Endothelial cell of umbilical vein (primary cell): ENCODE data around the gene ARMC5. TPM values are rescaled to one million over a fixed set of nuclear protein-coding genes. Genes with fewer than 3 reads are reported as not detected.

ENCODE experiments used
- BruUV-seq: library from RNA; stranded (reverse); fragments of 400-500 nt; replicated peaks from 2 replicates; lab custom pipeline; 2021; lab: Mats Ljungman, UMichigan
- CTCF ChIA-PET: fragments of 300-600, 350-600 bp; sonication (Branson Sonifier 250); formaldehyde crosslinking; loops from one replicate; lab custom pipeline; 2021; ENCODE audit warnings: antibody characterized with exemption, inconsistent platforms; lab: Charles Lee
- POLR2A ChIA-PET: fragments of 300-600, 350-600 bp; sonication (Branson Sonifier 250); formaldehyde crosslinking; loops from one replicate; lab custom pipeline; 2021; ENCODE audit warnings: antibody characterized with exemption, inconsistent platforms; lab: Charles Lee
- DNase-seq: peaks from one replicate; pipeline ENCODE4 v3.0.0-alpha.2; 2011; ENCODE audit warnings: low read depth, low spot score
- FAIRE-seq: peaks from 2 replicates; lab custom pipeline; 2011; peaks lifted over from hg19 to GRCh38; lab: Jason Lieb, UNC
- H2AFZ ChIP-seq: 2 replicates; pipeline ENCODE4 v1.6.0; 2012; ENCODE audit warnings: low read depth, low read length, control low read depth, inconsistent platforms
- H3K27ac ChIP-seq: 2 replicates; pipeline ENCODE4 v1.5.1; 2011; ENCODE audit warnings: low read depth, mild to moderate bottlenecking, control low read depth, low read length, moderate library complexity; ENCODE audit not compliant: insufficient read depth
- H3K27me3 ChIP-seq, 2 experiments: 2 replicates each; pipeline versions ENCODE4 v1.6.0 to v1.6.1; 2011; ENCODE audit warnings: low read length in 2 of 2, mixed read lengths in 1 of 2; ENCODE audit not compliant: control insufficient read depth in 2 of 2, insufficient read depth in 2 of 2
- H3K36me3 ChIP-seq, 2 experiments: 2 replicates in 1 of 2; 3 replicates in 1 of 2; pipeline ENCODE4 v1.5.1; 2011; ENCODE audit warnings: low read length in 2 of 2, mild to moderate bottlenecking in 1 of 2, moderate library complexity in 1 of 2; ENCODE audit not compliant: control insufficient read depth in 2 of 2, insufficient read depth in 2 of 2; ENCODE audit errors: extremely low read depth in 1 of 2
- H3K4me1 ChIP-seq: 3 replicates; pipeline ENCODE4 v1.5.1; 2011; ENCODE audit warnings: mild to moderate bottlenecking, low read length; ENCODE audit not compliant: control insufficient read depth, insufficient read depth; ENCODE audit errors: extremely low read depth
- H3K4me2 ChIP-seq: 2 replicates; pipeline ENCODE4 v1.6.1; 2011; ENCODE audit warnings: low read length, control low read depth, mixed read lengths; ENCODE audit not compliant: insufficient read depth
- H3K4me3 ChIP-seq, 3 experiments: fragments of 200-600 bp in 1 of 3; sonication (generic), shearing (Covaris generic) in 1 of 3; replicated peaks in 1 of 3; 2 replicates each; pipeline ENCODE4 v1.5.1; 2011 to 2016; ENCODE audit warnings: control low read depth in 3 of 3, low read length in 3 of 3, mild to moderate bottlenecking in 2 of 3, inconsistent platforms in 1 of 3, low read depth in 1 of 3, moderate library complexity in 1 of 3; ENCODE audit not compliant: insufficient read depth in 1 of 3
- H3K79me2 ChIP-seq: 2 replicates; pipeline ENCODE4 v1.6.0; 2012; ENCODE audit warnings: low read length, inconsistent platforms; ENCODE audit not compliant: control insufficient read depth, insufficient read depth
- H3K9ac ChIP-seq: replicated peaks from 2 replicates; pipeline ENCODE3; 2011; ENCODE audit warnings: low read length, control low read depth; ENCODE audit not compliant: insufficient read depth; ENCODE audit errors: extremely low read depth
- H3K9me1 ChIP-seq: replicated peaks from 3 replicates; pipeline ENCODE4 v1.6.0; 2011; ENCODE audit warnings: mild to moderate bottlenecking, low read length; ENCODE audit not compliant: control insufficient read depth, insufficient read depth; ENCODE audit errors: extremely low read depth
- H3K9me3 ChIP-seq: replicated peaks from 2 replicates; pipeline ENCODE4 v1.5.1; 2012; ENCODE audit warnings: low read length, inconsistent platforms; ENCODE audit not compliant: control insufficient read depth, insufficient read depth
- H4K20me1 ChIP-seq: replicated peaks from 2 replicates; pipeline ENCODE3; 2011; ENCODE audit warnings: mild to moderate bottlenecking, low read length; ENCODE audit not compliant: control insufficient read depth, insufficient read depth; ENCODE audit errors: extremely low read depth
- CTCF ChIP-seq, 2 donors: IDR thresholded peaks; 1 replicate in 1 of 2; 2 replicates in 1 of 2; pipeline ENCODE4 v1.5.1; 2011; ENCODE audit warnings: low read length in 2 of 2, mild to moderate bottlenecking in 2 of 2, moderate library complexity in 2 of 2, control low read depth in 1 of 2, inconsistent platforms in 1 of 2, low read depth in 1 of 2; ENCODE audit not compliant: insufficient read depth in 1 of 2; ENCODE audit errors: extremely low read depth in 1 of 2
- EZH2 ChIP-seq: IDR thresholded peaks from 2 replicates; pipeline ENCODE4 v1.6.1; 2012; ENCODE audit warnings: borderline replicate concordance, low read depth, mild to moderate bottlenecking, moderate library complexity, low read length, inconsistent platforms; ENCODE audit not compliant: severe bottlenecking
- FOS ChIP-seq: IDR thresholded peaks from 2 replicates; pipeline ENCODE4 v1.6.1; 2011; ENCODE audit warnings: mild to moderate bottlenecking, low read length, moderate library complexity, borderline replicate concordance; ENCODE audit not compliant: insufficient read depth
- GATA2 ChIP-seq: IDR thresholded peaks from 2 replicates; pipeline ENCODE4 v1.7.0; 2011; ENCODE audit warnings: low read depth, mild to moderate bottlenecking, moderate library complexity, mixed read lengths, low read length; ENCODE audit not compliant: insufficient read length, insufficient read depth
- JUN ChIP-seq: IDR thresholded peaks from 2 replicates; pipeline ENCODE4 v1.6.1; 2011; ENCODE audit warnings: borderline replicate concordance, low read depth; ENCODE audit not compliant: insufficient read length, insufficient read depth
- MAX ChIP-seq: IDR thresholded peaks from 2 replicates; pipeline ENCODE4 v1.6.1; 2011; ENCODE audit not compliant: insufficient read depth, insufficient read length
- MYC ChIP-seq: IDR thresholded peaks from one replicate; pipeline ENCODE4 v1.6.1; 2011; ENCODE audit warnings: mild to moderate bottlenecking, low read depth, low read length
- POLR2A ChIP-seq: IDR thresholded peaks from 2 replicates; pipeline ENCODE4 v1.6.1; 2012; ENCODE audit warnings: low read depth, mild to moderate bottlenecking, control low read depth, low read length
- POLR2AphosphoS5 ChIP-seq: IDR thresholded peaks from 2 replicates; pipeline ENCODE4 v1.6.1; 2012; ENCODE audit warnings: low read depth, mild to moderate bottlenecking, control low read depth, low read length, moderate library complexity; ENCODE audit not compliant: insufficient read depth
- dilution Hi-C: fragments of 300-500 bp; cut with MboI; formaldehyde crosslinking; loops from one replicate; pipeline ENCODE4 v1.15.0; 2019; ENCODE audit warnings: low sequenced_read_pairs; ENCODE audit not compliant: extremely low pct_ligation_motif_present
- intact Hi-C: fragments of 100-400 bp; cut with micrococcal nuclease; formaldehyde crosslinking; loops from one replicate; pipeline ENCODE4 v1.10.0; 2022
- polyA plus RNA-seq, 4 experiments: library from polyadenylated mRNA; depleted of rRNA in 3 of 4; stranded (reverse) in 3 of 4; unstranded in 1 of 4; fragments of >200 nt; gene quantifications; 2 replicates each; pipeline versions ENCODE4 v1.2.1 to v1.2.3, GENCODE V29; 2011 to 2012; ENCODE audit warnings: missing spikeins in 1 of 4
- total RNA-seq: library from RNA; stranded (reverse); gene quantifications from 2 replicates; pipeline ENCODE4 v1.2.3, GENCODE V29; 2021

The ARMC5 gene
- total and polyA plus RNA-seq, 2 donors (not counting 3 experiments of a cell fraction or from before 2014, with no cell fraction given), result 17.3 to 18.8 TPM

GRCh38 chr16:31476303-31477219, 17.3 kb downstream of the ARMC5 start:
- BruUV-seq, result no TSS peak
- intact Hi-C loops, result no loop called here
- FAIRE-seq, result no peak

More at GRCh38 chr16:31476303-31477219, 17.3 kb downstream of the ARMC5 start:
- TF ChIP-seq POLR2A (no peak), MAX (no peak), JUN (no peak), CTCF (IDR thresholded peaks at IDR 0.05; ENCODE audit: extremely low read depth in 1 of 2, insufficient read depth in 1 of 2, low read depth in 1 of 2, low read length in 2 of 2) (no peak), MYC (no peak), EZH2 (no peak), FOS (no peak), GATA2 (no peak), POLR2AphosphoS5 (no peak)
- H3K27me3 ChIP-seq, result no peaks in the 10 kb centered on the region
- H3K9me1 ChIP-seq, result no peaks in the 10 kb centered on the region
- no peak overlapping the region for H3K4me3 ChIP-seq
- peaks cover 19 to 20% of the 10 kb centered on the region in 2 experiments for H3K36me3 ChIP-seq
- no peak overlapping the region for H2AFZ ChIP-seq
- ChIA-PET POLR2A (no interaction called here), CTCF (no interaction called here)
- H3K79me2 ChIP-seq, result peaks cover 26% of the 10 kb centered on the region
- H3K4me1 ChIP-seq, result peaks cover 16% of the 10 kb centered on the region
- H3K27ac ChIP-seq, result no peak overlapping the region
- H3K9me3 ChIP-seq, result no peaks in the 10 kb centered on the region
- no peak overlapping the region for H3K4me2 ChIP-seq
- dilution Hi-C loops, result no loop called here
- DNase-seq, result no peak
- H3K9ac ChIP-seq, result no peak overlapping the region
- no peaks in the 10 kb centered on the region for H4K20me1 ChIP-seq
